ENCODE measurements around the gene ING5. TPM values are rescaled to one million over a fixed set of nuclear protein-coding genes. Genes with fewer than 3 reads are reported as not detected.
A peak's percentile ranks its signal among the peaks of the same experiment; 100 is the strongest.

ING5 gene
- total RNA-seq, 2 donors from 2014 or later = 18.3 to 44.2 TPM

GRCh38 chr2:241655516-241656189, 46.2 kb upstream of the ING5 start:
- TF ChIP-seq CTCF (IDR thresholded peaks at IDR 0.05) = no peak
- H3K9me3 ChIP-seq = no peaks in the 10 kb centered on the region
- no peak overlapping the region for H3K4me3 ChIP-seq
- no peaks in the 10 kb centered on the region for H3K27me3 ChIP-seq
- intact Hi-C loops (cut with DNase I) = no loop called here
- no peak overlapping the region for H3K9ac ChIP-seq (ENCODE audit: low read depth in 2 of 2, low read length in 2 of 2)
- H3K36me3 ChIP-seq = peaks cover 23% of the 10 kb centered on the region
- no peaks in the 10 kb centered on the region for H3K4me1 ChIP-seq
- no peak overlapping the region for H3K27ac ChIP-seq
- no peak for DNase-seq

GRCh38 chr2:241656190-241656741, 45.6 kb upstream of the ING5 start:
- DNase-seq = no peak
- TF ChIP-seq CTCF (IDR thresholded peaks at IDR 0.05) = no peak
- Histone ChIP-seq H3K27ac (no peak overlapping the region), H3K4me1 (no peaks in the 10 kb centered on the region), H3K36me3 (peaks cover 23% of the 10 kb centered on the region), H3K9me3 (no peaks in the 10 kb centered on the region), H3K9ac (ENCODE audit: low read depth in 2 of 2, low read length in 2 of 2) (no peak overlapping the region), H3K27me3 (no peaks in the 10 kb centered on the region), H3K4me3 (no peak overlapping the region)
- intact Hi-C loops (cut with DNase I) = no loop called here

GRCh38 chr2:241657786-241658254, 44.0 kb upstream of the ING5 start:
- no peak for TF ChIP-seq CTCF (IDR thresholded peaks at IDR 0.05)
- peaks cover 11% of the 10 kb centered on the region for H3K36me3 ChIP-seq
- no peaks in the 10 kb centered on the region for H3K9me3 ChIP-seq
- no peak overlapping the region for H3K9ac ChIP-seq (ENCODE audit: low read depth in 2 of 2, low read length in 2 of 2)
- H3K4me3 ChIP-seq = no peak overlapping the region
- H3K27ac ChIP-seq = no peak overlapping the region
- no peaks in the 10 kb centered on the region for H3K4me1 ChIP-seq
- intact Hi-C loops (cut with DNase I) = no loop called here
- no peak for DNase-seq
- no peaks in the 10 kb centered on the region for H3K27me3 ChIP-seq

GRCh38 chr2:241658296-241658695, 43.5 kb upstream of the ING5 start:
- Histone ChIP-seq H3K36me3 (peaks cover 8% of the 10 kb centered on the region), H3K27ac (no peak overlapping the region), H3K4me3 (no peak overlapping the region), H3K9me3 (no peaks in the 10 kb centered on the region), H3K9ac (ENCODE audit: low read depth in 2 of 2, low read length in 2 of 2) (no peak overlapping the region), H3K4me1 (no peaks in the 10 kb centered on the region), H3K27me3 (no peaks in the 10 kb centered on the region)
- DNase-seq = no peak
- no peak for TF ChIP-seq CTCF (IDR thresholded peaks at IDR 0.05)
- intact Hi-C loops (cut with DNase I) = no loop called here

- H3K27me3 ChIP-seq = no peaks in the 10 kb centered on the region
- H3K4me1 ChIP-seq = no peaks in the 10 kb centered on the region
- no peak overlapping the region for H3K4me3 ChIP-seq
- no peaks in the 10 kb centered on the region for H3K9me3 ChIP-seq
- peaks cover 5% of the 10 kb centered on the region for H3K36me3 ChIP-seq
- peak; percentile 74 for DNase-seq
- no peak overlapping the region for H3K9ac ChIP-seq (ENCODE audit: low read depth in 2 of 2, low read length in 2 of 2)
- no peak overlapping the region for H3K27ac ChIP-seq
- intact Hi-C loops (cut with DNase I) = no loop called here
- peak; percentile 52 for TF ChIP-seq CTCF (IDR thresholded peaks at IDR 0.05)
Measured at GRCh38 chr2:241659150-241659739, 42.6 kb upstream of the ING5 start.

Measured in colonic mucosa (tissue), 4 donors.